GM18517 (cell line): Measurements from ENCODE around the gene CASP12.

Experiments
- ATAC-seq: cut with Tn5 transposase; IDR thresholded peaks from one replicate; pipeline ENCODE4 v1.9.1; 2021; ENCODE audit warnings: mild to moderate bottlenecking, moderate library complexity; ENCODE audit not compliant: unreplicated experiment

Gene CASP12

DNA sequence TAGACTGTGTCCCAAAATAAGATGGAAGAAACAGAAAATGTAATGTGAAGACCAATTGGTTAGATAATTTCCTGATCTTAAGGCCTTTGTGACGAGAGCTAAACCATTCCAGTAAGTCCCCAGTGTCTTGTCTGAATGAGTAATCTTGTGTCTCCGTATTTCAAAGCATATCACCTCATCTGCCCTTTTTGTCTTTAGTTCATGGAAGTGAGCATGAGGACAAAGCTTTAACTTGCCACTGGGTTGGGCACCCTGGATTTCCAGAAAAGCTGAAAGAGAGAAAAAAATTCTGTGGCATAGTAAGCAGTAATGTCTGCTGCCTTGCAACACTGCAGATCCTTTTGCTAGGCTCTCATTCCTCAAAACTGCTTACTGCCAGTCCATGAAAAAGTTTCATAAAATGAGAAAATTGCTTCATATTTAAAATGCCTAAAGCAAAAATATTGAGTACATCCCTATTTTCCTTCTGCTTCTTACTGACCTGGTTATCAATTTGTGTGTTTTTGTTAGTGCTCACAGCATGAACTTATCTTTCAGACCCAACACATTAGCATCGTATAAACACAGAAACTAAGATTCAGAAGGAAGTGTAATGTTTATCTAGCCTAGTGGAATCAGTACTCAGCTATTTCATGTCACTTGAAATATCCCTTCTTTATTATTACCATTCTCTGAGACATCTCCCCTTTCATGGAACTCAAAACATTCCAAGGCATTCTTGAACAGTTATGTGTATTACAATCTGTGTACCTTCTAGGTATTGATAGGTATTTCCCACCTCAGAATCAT, 5.3 kb downstream of the CASP12 start:
- no peak for ATAC-seq

DNA sequence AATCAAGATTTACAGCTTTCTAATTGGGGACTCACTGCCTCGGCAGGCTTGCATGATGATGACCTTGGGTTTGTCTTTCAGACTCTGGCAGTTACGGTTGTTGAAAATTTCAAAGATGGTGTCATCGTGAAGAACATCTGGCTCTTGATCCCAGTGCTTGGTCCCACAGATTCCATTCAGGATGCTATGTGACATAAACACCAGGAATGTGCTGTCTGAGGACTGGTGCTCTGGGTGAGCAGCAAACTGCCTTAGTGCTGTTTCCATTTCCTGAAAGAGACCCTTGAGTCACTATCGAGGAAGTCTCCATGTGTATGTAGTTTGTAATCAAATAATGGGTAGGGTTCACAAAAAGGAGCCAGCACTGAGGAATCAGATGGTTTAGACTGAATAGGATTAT, 7.1 kb downstream of the CASP12 start:
- no peak for ATAC-seq

DNA sequence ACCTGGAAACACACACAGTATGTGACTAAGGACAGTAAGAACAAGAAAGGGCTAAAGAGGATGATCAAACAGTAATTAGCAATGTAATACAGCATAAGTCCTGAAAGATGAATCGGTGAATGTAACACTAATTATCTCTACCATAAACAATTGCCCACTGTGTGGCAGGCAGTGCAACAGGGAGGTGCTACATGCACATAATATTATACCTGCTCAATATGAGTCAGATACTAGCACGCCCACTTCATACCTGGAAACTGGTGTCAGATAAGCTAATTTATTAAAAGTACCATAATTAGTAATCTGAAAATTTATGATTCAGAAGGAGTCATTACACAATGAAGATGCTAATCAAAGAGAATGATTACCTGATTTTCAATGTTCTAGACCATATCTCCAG, 14.9 kb downstream of the CASP12 start:
- no peak for ATAC-seq

DNA sequence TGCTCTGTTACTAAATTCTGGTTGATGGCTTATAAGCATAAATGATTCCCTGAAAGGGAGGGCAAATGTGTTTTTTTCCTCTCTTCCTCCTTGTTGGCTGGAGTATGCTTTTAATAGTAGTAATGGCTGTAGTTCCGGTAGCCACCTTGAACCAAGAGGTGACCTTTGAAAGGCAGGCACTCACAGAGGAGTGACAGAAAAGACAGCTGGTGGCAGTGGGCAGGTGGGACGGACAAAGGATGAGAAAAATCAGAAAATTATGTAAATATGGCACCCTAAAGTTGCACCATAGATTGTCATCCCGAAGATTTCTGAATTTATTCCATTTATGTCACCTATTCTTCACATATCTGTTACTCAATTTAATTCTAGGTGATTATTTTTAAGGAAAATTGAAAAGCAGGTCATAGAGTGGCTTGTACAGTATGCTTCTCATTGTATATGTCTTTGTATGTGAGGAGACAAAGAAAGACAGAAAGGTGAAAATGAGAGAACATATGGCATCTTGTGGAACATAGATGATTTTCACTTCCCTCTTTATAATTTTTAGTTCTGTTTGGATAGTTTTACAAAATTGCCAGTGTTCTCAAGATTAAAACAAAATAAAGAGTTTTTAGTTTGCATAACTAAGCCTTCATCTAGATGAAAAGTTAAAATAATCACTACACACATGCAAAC, 17.0 kb downstream of the CASP12 start:
- peak; percentile 68 for ATAC-seq

DNA sequence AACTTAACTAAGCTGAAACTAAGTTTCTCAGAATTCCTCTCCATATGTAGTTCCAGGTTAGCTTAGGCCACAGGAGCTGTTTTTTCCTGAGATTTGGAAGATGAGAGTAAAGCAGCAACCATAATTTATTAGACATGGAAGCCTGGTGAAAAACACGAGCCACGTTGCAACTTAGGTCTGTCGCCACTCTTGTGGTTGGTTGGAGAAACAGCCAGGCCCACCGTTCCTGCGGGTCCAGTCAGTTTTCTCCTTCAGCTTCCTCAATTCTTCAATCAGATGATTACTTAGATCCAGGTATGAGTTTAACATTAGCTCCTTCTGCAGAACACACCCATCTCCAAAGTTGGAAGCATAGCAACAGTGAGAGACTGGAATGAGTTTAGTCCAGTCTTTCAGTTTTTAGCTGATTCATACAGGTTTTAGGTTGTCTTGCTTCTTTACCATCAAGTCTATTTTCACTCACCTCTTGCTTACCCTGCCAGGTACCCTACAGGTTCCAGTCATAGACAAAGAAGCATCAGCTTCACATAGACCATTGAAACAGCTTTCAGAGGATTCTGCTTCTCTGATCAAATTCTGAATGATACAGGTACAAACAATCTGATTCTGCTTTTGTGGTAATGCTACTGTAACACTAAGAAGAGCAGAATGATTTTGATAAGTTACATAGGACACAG, 18.6 kb downstream of the CASP12 start:
- ATAC-seq, result no peak

DNA sequence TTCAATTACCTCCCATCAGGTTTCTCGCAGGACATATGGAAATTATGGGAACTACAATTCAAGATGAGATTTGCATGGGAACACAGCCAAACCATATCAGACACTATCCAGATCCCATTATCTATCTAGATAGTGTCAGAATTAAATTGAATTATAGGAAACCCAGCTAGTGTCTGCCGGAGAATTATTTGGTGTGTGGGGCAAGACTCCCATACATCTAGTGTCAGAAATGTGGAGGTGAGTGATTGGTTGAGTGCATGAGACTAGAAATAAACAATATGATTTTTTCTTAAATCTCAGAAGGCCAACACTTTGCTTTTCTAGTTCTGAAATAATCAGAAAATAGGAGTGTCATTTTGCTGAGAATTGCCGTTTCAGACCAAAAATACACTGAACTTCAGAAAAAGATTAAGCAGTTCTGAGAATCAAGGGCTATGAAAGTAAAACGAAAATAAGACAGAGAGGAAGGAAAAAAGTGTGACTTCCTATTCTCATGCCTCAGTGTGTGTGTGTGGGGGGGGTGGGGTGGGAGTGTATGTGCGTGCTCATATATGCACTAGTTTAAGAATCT, 21.3 kb downstream of the CASP12 start:
- peak; percentile 69 for ATAC-seq

DNA sequence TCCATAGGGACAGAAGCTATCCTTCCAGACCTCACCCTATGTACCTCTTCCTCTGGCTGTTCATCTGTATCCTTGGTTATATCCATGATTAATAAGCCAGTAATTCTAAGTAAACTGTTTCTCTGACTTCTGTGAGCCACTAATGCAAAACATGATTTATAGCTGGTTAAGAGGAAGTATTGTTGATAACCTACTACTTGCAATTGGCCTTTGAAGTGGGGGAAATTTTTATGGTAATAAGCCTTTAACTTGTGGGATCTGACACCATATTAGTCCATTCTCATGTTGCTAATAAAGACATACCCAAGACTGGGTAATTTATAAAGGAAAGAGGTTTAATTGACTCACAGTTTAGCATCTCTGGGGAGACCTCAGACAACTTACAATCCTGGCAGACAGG, 21.9 kb downstream of the CASP12 start:
- no peak for ATAC-seq

DNA sequence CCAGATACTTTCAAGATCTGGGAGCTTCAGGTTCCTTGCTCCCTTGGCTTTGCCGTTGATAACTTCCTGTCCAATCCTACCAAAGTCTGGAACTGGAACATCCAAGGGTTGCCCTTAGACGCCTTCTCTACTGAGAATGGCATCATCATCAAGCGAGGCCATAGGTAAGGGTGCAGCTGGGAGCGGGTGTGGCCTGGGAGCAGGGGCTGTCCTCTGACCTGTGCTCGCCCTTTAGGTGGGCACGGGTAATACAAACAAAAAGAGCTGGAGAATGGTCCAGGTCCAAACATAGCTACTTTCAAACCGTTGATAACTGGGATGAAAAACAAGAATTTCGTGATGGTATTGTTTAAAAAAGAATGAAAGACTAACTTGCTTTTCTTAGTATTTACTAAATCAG, 25.0 kb downstream of the CASP12 start:
- ATAC-seq, result no peak

DNA sequence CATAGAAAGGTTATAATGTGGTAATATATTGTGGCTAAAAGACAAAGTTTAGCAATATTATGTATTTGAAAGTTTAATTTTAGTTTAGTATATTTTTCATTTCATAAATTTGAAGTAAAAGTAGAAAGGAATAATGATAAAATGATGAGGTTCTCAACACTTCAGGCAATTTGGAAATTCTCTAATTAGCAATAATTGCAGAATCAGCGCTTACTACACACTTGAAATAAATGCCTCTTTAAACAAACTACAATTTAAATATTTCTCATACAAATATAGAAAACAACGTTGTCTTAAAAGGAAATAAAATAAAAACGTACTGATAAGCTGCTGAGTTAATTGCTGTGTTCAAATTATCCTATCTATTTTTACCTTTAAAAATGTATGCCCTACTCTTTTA, 25.9 kb downstream of the CASP12 start:
- no peak for ATAC-seq

DNA sequence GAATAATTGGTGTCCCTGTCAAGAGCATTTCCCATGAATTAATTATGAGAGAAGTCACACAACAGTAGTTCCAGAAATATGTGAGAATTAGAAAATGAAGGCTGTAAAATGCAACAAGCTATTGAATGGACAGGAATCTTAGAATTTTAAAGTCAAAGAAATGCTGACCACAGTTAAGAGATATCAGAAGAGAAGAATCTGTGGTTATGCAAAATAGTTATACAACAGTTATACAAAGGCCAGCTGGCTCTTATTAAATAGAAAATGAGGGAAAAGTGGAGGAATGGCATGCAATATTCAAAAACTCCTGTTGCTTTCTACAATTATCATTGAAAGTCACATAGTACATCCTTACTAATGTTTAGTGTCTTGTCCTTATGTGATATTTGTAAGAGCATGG, 27.4 kb downstream of the CASP12 start:
- ATAC-seq, result no peak

DNA sequence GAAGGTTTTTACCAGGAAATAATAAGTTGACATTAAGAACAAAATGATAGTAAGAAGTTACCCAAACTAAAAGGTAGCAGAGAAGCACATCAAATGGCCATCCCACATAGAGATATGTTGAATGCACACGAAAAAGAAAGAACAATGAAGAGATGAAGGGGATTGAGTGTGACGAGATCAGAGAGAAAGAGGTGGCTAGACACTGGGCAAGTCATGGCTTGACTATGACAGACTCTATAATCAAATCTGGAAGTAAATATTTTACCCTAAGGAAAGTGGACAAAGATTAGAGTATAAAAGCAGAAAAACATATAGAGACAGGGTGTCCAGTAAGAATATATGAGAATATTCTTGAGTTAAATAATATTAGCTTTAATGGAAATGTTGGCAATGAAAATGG, 31.4 kb downstream of the CASP12 start:
- ATAC-seq, result no peak

DNA sequence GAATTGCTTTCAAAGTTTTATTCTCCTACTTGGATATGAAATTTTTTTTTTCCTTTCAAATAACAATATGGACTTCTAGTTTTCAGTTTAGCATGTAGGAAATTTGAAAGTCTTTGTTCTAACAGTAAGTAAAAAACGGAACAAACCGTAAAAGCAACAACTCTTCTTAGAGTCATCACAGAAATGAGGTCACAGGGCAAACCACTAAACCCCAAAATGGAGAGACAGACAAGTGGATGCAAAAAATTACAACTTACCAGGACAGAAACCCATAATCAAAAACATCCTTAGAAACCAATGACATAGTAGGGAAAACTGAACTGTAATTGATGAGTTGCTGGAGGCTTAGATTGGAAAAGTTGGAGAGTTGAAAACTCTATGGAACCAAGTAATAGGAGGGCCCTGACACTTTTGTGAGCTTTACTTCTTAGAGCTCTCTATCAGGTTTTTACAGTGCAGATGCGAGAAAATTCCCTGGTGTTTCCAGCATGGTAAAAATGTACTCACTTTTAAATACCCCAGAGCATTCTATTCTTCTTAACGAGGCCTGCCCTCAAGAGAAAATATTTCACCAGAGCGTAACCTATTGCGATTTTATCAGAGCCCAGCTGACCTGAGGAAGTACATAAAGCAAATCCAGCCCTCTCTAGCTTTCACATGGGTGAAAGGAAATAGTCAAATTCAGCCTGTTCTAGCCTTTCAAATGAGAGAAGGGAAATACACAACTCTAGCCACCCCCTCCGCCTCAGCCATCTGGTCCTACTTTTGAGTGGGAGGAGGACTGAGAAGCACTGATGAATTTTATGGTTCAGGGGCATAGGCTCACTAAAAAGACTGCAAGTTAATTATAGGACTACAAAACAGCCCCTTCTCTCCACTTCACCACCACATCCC, 39.1 kb downstream of the CASP12 start:
- ATAC-seq, result no peak

DNA sequence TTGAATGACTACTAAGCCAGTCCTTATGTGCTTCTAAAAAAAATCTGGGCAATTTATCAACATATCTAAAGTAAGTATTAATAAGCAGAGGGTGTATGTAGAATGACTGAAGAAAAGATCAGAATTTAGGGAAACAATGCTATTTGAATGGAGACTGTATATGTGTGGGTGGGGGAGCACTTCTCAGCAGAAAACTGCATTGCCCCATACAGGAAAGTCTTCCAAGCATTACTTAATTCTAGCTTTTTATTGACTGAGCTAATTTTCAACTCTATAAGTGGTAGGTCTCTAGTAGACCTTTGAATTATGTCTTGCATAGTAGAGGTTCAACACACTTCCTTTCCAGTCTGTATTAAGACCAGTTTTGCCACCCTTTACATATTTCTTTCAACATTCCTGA, 41.7 kb downstream of the CASP12 start:
- no peak for ATAC-seq

DNA sequence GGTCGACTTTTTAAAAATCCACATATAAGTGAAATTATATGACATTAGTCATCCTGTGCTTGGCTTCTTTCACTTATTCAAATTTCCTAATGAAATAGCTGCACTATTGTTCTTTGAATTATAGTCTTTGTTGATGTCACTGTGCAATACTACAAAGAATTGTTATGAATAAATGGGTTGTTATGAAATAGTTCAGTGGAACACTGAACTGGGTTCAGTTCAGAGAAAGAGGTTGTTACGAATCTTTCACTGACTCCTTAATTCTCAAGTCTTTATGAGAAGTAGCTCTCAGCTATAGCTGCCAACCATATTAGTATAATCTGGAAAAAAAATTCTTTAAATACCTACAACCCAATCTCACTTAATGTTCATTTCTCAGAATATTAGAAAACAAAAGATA, 42.3 kb downstream of the CASP12 start:
- no peak for ATAC-seq

DNA sequence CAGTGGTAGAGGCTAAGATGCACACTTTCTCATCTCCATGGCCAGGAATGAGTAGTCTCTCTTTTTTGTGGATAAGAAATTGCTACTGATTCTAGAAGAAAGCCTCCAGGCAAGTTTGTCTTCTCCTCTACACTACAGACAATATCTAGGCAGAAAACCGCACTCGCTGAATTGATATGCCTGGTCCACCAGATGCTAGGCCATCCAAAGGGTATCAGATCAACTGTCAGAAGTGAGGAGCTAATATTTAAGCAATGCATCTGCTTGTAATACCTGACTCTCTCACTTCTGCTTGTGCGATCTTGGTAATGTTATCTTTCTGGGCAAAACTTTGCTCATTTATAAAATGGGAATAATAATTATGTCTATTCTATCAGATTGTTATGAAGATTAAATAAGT, 45.0 kb downstream of the CASP12 start:
- no peak for ATAC-seq

DNA sequence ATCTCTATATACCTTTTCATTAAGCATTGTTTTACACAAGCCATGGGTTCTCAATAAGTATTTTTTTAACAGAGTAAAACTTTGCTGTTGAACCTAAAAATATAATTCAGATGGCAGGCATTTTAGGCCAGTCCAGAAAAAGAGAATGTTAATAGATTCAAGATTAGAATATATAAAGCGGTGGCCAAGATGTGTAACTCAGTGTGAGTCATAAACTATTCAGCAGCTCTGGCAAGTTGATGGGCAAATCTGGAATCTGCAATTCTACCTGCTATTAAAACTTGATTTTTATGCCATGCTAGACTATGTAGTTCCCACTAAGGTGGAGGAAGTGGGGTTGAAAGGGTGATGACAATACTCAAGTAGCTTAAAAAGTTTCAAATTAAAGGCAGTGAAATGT, 45.4 kb downstream of the CASP12 start:
- ATAC-seq, result no peak

DNA sequence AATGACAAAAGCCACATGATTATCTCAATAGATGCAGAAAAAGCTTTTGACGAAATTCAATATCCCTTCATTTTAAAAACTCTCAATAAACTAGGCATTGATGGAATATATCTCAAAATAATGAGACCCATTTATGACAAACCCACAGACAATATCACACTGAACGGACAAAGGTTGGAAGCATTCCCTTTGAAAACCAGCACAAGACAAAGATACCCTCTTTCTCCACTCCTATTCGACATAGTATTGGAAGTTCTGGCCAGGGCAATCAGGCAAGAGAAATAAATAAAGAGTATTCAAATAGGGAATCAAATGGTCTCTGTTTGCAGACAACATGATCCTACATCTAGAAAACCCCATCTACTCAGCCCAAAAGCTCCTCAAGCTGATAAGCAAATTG, 52.0 kb downstream of the CASP12 start:
- ATAC-seq, result no peak

DNA sequence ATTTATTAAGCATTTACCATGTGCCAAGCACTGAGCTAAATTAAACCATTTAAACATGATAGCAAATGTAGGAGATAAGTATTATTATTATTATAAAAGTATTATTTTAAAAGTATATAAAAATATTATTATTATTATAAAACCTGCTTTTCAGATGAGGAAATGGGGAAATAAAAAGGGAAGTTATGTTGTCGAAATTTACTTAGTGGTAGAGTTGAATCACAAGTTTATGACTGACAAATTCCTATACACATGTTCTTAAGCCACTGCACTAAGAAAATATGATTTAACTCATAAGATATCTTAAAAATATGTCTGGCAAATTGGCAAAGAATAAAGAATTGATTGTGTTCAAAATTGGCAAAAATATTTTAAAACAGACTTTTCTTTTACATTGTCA, 53.8 kb downstream of the CASP12 start:
- ATAC-seq, result no peak

DNA sequence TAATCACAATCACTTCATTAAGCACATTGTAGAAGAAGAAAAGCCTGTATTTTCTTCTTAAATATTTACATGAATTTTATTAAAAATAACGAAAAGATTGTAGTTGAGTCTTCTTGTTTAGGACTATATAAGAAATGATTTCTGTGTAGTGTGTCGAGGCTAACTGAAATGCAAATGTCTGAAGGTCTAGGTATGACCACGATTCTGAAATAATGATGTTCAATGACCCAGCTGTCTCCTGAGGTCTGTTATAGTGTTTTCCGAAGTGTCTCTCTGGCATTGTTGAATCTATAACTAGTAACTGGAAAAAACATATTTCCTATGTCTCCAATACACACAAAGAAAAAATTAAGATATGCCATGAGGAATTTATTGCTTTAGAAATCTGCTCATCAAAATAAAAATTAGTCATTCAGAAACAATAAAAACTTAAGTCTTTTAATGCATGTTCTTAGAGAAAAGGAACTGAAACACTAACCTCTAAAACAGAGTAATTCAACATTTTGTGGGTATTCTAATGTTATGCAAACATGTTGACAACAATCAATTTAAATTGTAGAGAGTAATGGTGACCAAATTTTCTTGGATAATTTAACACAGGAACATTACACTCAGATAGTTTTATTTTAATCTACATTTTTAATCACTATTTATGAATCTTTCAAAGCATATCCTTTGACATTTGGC, 55.0 kb downstream of the CASP12 start:
- no peak for ATAC-seq

DNA sequence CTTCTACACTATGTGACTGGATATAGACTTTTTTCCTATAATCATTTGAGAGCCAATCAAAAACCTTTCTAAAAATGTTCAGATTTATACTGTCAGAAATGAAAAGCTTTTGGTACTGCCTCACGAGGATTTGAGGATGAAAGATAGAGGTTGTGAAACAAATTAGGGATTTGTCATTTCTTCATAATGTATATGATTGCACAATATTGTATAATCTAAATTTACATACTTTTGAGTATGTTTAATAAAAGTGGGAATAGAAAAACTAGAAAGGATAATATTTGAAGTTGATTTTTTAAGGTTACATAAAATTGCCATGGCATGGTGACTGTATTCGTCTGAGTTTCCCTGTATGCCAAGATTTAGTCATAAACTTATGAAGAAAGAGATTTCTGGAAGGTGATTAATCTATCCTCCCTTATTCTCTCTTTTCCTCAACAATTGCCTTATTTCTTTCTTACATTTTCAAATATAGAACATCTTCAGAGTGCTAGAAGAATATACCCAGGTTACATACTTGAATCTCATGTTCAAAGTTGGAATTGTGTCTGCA, 56.2 kb downstream of the CASP12 start:
- no peak for ATAC-seq
